Neural cell (in vitro differentiated cells): ENCODE data around the gene ARHGEF26.

Experiments
- CTCF ChIP-seq: fragments of 450-650 bp; IDR thresholded peaks from 2 replicates; pipeline ENCODE4 v1.5.1; 2014; ENCODE audit warnings: antibody characterized with exemption, mild to moderate bottlenecking, moderate library complexity; ENCODE audit not compliant: poor library complexity, severe bottlenecking
- EP300 ChIP-seq: fragments of 450-650 bp; conservative IDR thresholded peaks from 2 replicates; pipeline ENCODE4 v1.6.1; 2014; ENCODE audit warnings: antibody characterized with exemption, mild to moderate bottlenecking, moderate library complexity; ENCODE audit not compliant: poor library complexity, severe bottlenecking
- EZH2 ChIP-seq: fragments of 200-600, 300-800 bp; shearing (Covaris generic), sonication (generic); IDR thresholded peaks from 2 replicates; pipeline ENCODE4 v1.6.1; 2014; ENCODE audit warnings: antibody characterized with exemption, low read length, borderline replicate concordance, mild to moderate bottlenecking; ENCODE audit not compliant: insufficient read depth, poor library complexity, severe bottlenecking
- MXI1 ChIP-seq: fragments of 450-650 bp; conservative IDR thresholded peaks from 2 replicates; pipeline ENCODE4 v1.6.1; 2014; ENCODE audit warnings: antibody characterized with exemption, mild to moderate bottlenecking; ENCODE audit not compliant: poor library complexity, severe bottlenecking
- POLR2AphosphoS5 ChIP-seq: IDR thresholded peaks from 2 replicates; pipeline ENCODE4 v1.6.1; 2012
- RAD21 ChIP-seq: fragments of 450-650 bp; conservative IDR thresholded peaks from 2 replicates; pipeline ENCODE4 v1.6.1; 2014; ENCODE audit warnings: antibody characterized with exemption, mild to moderate bottlenecking, moderate library complexity
- REST ChIP-seq: IDR thresholded peaks from 2 replicates; pipeline ENCODE4 v1.6.1; 2012; ENCODE audit warnings: borderline replicate concordance
- TAF1 ChIP-seq: IDR thresholded peaks from 2 replicates; pipeline ENCODE4 v1.6.1; 2012; ENCODE audit warnings: low read depth

GRCh38 chr3:154225536-154225935 lies 104.3 kb downstream of the ARHGEF26 start:
- TF ChIP-seq CTCF (no peak), POLR2AphosphoS5 (no peak), EZH2 (no peak), MXI1 (no peak), TAF1 (no peak), REST (no peak), RAD21 (no peak), EP300 (no peak)
